Activated T-cell treated with anti-CD3 and anti-CD28 coated beads for 1 hour (primary cell): Measurements from ENCODE around the gene DHX32.
"Not testable (repeated sequence)": the region's sequence is repeated elsewhere in the genome, so short reads cannot be mapped to it uniquely, and the experiment has no call there.

Source experiments
- DNase-seq: peaks from one replicate; pipeline ENCODE4 v3.0.0-alpha.2; 2020; ENCODE audit warnings: low read depth

Gene DHX32

DNA sequence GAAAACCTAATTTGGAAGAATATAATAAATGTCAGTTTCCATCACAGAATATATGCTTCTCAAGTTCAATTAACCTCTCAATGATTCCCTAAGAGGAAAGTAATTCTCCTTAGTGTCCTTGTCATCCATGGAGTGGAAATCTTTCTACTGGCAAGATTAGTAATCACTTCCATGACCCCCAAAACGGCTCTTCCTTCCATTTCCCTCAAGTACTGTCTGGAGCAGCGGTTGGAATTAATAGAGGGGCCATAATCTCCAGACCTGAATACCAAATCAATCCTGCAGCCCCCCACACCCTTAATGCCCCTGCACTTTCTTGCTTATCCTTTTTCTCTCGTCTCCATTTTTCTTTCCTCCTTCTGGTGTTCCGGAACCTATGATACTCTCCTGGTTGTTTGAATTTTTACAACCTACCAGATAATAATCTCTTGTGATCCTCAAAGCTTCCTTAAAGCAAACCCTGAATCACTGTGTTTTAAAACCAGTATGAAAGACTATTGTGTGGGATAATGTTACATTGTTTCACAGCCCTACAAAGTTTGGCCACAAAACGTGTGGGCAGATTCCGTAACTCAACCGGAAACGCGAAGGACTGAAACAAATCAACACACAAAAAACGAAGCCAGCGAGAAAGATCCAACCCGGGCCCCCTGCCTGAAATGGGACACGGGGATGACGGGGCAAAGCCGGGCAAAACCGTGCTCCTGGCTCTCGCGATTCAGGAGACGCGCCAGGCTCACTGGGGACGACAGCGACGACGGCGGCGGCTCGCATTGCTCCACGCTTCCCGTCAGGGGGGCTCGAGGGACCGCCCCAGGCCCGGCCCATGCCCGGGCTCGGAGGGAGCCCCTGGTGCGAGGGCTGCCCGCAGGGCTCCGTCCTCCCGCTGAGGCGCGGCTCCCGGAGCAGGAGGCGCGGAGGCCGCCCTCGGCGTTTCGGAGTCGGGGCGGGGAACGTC, 14.3 kb upstream of the DHX32 start:
- DNase-seq, result peak; percentile 11

DNA sequence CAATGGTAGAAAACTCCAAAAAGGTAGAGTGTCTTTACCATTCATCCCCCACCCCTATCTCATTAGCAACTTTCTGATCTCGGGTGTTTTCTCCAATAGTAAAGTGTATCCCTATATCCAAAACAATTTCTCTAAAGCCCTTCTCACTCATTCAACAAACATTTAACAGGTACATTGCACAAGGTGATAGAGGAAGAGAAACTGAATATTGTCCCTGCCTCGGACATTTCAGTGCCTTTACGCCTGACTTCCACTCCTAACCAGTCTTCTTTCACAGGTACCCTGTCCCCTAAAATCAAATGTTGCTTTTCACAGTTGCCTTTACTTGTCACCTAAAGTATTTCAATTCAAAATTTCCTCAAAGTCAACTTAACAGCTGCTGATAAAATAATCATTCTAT, 13.1 kb upstream of the DHX32 start:
- not testable (repeated sequence) for DNase-seq

DNA sequence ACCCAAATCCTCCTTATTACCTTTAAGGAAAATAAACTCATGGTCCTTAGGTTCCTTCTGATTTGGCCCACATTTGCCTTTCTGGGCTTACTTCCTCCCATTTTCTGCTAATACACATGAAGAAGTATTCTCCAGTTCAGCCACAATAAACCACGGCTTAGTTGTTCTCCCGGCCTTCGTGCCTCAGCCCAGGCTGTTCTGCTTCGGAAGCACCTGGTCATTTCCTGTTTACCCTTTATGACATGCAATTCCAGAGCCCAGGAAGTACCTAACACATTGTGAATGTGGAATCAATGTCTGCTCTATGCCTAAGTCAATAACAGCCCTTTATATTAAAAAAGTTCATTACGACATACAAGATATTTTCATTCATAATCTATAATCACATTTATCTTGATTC, 11.3 kb upstream of the DHX32 start:
- not testable (repeated sequence) for DNase-seq

DNA sequence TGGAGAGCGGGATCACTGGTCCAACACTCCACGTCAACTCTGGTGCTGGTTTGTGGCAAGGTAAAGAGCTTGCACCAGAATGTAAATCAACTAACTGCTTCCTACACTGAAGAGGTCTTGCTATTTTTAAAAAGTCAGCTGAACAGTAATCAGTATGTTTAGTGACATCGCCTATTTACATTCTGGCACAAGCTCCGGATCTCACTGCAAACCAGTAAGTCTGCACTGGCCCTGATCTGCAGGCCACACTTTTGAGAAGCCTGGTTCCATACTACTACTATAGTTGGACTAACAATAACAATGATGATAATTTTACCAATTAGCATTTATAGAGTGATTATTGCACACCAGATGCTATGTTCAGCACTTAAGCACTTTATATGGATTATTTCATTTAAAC, 8.3 kb upstream of the DHX32 start:
- not testable (repeated sequence) for DNase-seq

DNA sequence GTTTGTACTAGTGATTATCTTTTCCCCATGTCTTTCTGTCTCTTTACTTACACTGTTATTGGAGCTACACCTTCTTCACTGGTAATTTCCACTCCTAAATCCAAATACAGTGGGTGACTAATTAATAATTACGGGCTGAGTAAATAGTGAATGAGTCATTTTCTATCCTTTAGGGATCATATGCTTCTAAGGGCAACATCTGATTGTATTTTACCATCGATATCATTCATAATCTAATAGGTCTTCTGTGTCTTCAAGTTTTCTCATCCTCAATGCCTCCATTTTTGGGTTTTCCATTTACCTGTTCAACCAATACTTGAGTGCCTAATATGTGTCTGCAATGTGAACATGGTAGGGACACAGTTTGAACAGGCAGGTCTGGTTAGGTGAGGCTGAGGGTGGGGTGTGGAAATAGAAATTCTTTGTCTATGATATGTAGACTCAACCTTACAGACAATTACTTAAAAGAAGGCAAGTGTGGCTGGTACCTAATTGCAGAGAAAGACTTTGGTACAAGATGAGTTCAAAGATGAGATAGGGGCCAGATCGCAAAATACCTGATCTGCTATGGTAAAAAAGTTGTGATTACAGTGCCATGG, 5.9 kb upstream of the DHX32 start:
- DNase-seq, result no peak

DNA sequence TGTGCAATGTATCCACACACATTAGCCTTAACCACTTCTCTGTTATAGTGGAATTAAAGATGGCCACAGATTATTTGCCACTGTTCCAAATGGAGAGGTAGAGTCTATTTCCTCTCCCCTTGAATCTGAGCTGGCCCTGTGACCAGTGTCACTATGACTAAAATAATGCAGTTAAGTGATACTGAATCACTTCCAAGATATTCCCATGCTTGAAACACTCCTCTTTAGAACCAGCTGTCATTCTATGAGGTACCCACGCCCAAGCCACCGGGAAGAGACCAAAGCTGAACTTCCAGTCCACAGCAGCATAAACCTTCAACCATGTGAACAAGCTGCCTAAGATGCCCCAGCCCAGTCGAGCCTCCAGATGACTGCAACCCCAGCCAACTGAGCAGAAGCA, 2.1 kb upstream of the DHX32 start:
- no peak for DNase-seq

DNA sequence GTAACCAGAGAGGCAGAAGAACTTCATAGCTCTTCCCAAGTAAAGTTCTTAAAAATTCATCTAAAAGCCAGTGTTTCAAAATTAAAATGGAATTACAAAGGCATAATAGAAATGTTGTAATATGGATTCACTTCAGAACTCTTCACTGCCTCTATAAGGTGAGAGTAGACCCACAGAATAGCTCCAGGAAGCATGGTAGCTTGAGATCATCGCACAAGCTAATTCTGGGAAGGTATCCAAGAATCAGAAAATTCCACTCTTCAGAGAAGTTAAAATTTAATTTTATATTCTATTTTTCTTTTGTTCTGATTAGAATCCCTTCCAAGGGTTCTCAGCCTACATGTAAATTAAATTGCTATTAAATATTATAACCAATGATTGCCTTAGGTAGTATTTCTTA, 1.5 kb upstream of the DHX32 start:
- no peak for DNase-seq

DNA sequence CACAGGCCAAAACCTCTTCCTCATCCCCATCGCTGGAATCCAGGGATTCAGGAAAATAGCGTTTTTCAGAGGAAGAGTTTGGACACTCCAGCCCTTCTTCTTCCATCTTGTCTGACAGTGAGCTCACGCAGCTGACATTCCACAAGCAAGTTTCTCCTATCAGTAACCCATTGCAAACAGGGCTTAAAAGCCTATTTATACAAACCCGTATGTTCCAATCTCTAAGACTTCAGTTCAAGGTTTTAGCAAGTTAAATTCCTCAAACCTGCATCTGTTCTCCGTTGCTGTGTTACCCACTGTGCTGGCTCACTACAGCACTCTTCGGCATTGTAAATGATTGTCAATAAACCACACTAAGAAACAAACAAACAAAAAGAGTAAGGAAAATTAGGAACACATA, 373 bp downstream of the DHX32 start:
- no peak for DNase-seq

DNA sequence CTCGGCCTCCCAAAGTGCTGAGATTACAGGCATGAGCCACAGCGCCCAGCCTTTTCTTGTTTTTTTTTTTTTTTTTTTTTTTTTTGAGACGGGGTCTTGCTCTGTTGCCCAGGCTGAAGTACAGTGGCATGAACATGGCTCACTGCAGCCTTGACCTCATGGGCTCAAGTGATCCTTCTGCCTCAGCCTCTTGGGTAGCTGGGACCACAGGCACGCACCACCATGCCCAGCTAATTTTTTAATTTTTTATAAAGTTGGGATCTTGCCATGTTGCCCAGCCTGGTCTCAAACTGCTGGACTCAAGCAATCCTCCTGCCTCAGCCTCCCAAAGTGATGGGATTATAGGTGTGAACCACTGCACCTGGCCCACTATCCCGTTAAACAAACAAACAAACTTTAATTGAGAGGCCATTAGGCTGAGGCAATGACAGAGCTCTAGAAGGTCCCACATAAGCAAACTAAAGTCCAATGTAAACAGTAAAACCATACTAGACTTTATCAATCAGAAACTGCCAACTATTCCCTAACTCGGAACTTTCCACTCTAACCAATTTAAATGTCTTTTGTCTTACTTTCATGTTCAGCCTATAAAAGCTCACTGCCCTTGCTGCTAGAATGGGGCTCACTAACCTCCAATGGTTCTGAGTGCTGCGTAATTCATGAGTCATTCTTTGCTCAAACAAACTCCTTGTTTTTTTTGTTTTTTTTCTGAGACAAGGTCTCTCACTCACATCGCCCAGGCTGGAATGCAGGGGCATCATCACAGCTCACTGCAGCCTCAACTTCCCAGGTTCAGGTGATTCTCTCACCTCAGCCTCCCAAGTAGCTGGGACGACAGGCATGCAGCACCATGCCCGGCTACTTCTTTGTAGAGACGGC, 1.9 kb downstream of the DHX32 start:
- DNase-seq, result no peak

DNA sequence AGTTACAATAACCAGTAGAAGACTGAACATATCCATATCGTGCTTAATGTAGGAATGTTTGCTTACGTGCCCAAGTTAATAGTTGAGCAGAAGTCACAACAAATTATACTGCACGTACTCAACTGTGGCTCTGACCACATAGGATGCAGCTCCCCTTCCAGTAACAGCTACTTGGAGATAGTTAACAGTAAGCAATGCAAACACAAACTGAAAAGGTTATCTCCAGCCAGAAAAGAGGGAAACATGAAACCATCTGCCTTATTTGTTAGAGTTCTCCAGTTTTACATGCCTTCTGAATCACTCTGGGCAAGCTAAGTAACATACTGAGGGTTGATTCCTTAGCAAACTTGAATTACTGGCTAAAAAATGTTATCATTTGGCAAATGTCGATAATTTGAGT, 9.8 kb downstream of the DHX32 start:
- DNase-seq, result no peak

DNA sequence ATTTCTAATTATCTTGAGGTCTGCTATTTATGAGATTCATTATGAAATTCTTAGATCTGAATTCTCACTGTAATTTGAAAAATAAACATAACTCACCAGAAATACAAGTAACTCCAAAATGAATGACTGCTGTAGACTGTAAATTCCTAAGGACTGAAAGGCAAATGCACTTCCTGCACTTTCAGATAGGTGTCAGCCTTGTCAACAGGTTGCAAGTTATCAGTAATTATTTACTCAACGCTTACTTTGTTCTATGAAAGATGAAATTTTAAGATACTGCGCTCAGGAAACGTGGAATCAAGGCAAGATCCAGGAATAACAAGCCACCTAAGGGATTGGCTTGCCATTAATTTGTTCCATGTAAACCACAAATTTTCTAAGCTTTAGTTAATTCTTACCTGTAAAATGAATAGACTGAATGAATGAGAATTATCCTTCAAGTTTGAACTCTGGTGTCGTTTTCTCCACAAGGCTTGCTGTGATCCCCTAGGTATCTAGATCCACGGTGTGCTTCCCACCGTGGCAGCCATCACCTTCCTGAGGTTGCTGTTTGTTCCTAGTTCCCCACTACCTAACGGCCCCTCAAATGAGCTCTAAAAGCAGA, 12.6 kb downstream of the DHX32 start:
- no peak for DNase-seq

DNA sequence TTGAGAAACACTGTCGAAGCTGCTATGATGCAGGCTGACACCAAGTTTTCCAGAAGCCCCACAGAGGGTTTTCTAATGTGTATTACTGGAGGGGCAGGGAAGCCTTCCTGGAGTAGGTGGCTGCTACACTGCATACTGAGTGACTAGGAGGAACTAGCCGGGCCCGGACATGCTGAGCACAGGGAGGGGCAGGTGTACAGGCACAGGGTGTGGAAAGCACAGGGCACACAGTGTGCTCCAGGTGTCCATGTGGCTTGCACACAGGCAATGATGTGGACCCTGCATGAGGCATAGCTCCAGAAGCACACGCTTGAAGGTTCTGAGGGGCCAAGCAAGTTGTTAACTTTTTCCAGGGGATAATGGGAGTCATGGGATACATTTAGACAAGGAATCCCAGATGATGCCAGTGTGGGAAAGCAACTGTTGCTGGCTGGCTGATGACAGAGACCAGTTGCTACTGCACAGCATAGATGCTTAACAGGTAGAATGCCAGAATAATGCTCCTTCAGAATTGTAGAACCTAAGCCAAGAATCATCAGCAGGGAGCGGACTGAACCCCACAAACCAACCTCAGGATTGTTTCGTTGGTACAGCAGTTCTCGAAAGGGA, 14.6 kb downstream of the DHX32 start:
- no peak for DNase-seq

DNA sequence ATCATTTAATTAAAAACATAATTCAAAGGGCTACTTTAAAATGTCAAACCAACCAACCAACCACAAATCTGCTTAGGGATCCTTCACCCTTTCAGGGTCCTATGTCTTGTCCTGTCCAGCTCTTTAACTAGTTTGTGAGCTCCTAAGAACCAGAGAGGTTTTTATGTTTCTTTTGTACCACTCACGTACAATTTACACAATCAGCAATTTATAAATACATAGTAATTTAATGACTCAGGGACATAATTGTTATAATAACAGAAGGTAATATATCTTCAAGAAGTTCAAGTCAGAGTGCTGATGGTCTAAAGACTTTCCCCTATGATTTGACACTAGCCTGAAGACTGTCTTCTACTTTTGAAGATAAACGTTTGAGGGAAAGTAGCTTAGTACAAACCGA, 16.0 kb downstream of the DHX32 start:
- DNase-seq, result no peak

DNA sequence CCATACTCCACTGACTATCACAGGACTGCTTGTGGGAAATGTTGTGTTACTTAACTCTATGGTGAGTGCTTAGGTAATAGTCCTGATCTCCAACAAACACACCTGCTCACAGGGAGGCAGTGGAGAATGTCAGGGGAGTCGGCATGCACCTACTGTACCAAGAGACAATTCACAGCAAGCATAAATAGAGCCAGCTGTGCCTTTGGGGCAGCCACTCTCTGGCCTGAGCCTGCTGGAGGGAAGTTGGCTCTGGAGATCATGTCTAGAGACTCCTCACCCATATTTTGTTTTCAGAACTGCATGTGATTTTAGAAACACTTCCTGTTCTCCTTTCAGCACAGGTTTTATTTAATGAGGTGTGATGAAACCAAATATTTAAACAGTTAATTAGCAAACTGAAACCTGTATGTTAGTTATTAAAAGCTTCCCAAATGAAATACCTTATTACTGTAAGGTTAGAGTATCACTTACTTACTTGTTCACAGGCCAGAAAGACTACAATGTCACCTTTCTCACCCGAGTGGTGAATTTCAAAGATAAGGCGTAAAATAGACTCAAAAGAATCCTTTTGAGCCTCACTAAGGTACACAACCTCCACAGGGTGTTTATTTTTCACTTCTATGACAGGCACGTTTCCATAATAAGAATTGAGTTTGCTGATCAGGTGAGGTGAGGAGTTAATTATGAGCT, 21.8 kb downstream of the DHX32 start:
- no peak for DNase-seq

DNA sequence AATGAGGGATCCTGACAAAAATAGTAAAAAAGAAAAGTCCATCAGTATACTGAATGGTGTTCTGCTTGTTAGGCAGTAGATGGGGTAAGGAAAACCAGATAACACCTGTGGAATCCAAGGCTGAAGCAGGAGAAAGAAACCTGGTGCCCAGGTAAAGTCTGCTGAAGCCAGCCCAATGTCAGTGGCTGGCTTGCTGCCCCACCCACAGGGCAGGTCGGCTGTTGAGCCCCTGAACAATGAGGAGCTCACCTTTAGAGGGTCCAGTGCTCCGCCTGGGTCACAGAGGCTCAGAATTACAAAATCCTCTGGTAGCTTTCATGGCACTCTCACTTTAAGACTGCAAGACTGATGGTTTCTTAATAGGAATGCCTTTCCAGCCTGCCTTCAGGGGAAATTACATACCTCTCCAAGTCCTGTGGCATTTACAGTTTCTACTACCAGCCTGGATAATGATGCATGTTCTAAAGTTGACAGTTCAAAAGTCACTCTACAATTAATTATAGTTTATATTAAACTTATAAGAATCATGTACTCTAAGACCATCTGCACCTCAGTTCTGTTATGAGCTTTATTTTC, 23.8 kb downstream of the DHX32 start:
- no peak for DNase-seq

DNA sequence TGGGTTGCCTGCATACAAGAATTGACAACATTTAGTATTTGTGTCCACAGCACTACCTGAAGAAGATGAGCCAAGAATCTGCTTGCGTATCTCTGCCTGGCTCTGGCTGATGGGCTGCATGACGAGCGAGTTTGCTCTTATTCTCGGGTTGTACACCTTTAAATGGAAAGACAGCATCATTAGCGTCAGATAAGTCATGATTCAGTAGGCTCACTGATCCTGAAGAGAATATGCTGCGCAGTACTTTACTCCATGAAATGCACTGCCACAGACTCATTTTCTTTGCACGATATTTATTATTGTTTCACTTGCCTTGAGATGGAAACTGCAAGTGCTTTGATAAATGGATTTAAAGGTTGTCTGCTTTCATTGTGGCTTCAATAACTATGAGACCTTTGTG, 28.6 kb downstream of the DHX32 start:
- no peak for DNase-seq

DNA sequence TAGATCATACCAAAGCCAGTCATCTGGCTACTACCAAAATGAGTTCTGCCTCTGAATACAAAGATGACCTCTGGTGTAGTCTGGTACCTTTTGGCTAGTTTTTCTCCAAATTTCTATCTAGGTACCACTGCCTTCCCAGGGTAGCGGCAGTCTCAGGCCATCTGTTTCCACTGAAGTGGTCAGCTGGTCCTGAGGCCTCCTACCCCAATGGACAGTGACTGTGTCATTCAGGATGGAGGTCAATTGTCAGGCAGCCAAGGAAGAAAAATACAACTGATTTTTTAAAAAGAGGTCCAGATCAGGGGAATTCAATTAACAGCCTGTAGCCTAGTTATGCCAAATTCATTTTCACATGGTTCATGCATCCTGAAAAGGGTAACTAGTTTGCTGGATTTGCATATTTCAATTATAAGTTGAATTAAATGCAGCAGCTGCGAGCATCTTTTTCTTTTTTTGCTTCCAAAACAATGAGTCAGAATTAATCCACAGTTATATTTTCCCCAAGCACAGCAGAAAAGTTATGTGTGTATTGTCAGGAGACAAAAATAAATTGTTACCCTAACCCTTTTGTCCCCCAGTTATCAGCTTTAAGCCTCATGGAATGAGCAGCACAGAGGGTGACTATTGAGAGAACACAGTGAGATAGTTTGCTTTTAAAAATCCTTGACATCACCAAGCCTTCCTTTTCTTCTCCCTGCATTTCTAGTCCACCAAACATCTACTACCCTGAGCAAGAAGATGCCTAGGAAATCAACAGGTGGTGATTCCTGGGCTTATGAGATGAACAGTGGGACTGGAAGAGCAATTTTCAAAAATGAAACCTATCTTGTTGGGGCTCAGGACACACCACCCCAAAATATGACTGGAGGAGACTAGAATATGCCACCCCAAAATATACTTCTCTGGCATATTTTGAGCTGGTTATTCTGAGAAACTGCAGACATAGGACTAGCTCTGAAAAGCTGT, 30.0 kb downstream of the DHX32 start:
- DNase-seq, result no peak

DNA sequence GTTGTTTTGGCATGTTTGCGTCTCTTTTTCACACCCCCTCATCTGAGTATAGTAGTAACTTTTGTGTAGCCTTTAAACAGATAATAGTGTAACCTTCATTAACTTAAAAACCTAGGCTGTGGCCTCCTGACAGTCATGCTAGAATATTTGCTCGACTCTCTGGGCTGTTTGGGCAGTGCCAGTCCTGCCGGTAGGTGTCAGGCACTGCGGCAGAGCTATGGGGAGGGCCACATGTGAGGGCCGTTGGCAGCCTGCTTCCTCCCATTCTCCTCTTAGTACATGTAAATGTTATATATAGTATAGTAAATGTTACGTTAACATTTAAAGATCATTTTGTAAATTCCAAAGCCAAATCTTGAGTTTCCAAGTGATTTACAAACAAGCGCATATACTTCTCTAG, 31.6 kb downstream of the DHX32 start:
- no peak for DNase-seq

DNA sequence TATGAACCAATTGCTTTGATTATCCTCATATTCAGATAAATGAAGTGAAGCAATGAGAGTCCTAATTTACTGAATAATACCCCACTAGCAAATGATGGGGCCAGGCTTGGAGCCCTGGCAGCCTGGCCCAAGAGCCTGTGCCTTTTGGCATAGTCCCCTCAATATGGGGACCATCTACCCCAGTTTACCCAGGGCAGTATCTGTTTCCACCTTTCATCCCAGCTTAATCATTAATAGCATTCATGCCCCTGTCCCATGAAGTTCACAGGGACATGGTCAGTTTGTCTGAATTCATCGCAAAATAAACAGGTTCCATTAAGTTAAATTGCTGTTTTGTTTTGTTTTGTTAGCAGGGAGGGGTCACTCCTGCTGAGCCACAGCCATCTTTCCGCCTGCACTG, 32.2 kb downstream of the DHX32 start:
- no peak for DNase-seq

DNA sequence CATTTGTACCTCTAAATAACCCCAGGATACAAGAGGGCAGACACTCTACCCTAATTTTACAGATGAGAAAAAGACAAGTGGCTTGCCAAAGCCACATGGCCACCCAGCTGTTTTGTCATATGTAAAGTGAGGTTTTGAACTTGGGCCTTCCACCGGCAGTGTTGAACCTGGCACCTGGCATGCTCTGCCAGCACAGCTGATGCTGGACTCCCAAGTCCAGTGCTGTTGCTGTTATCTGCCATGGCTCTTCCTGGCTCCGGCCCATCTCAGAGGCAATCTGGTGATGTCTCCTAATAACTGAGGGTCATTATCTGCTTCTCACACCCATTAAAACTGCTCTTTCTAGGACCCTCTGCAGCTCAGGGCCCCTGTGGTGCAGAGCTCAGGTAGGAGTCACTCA, 32.7 kb downstream of the DHX32 start:
- DNase-seq, result no peak
